ENCODE data around the gene ZMIZ1. TPM values are rescaled to one million over a fixed set of nuclear protein-coding genes. Genes with fewer than 3 reads are reported as not detected.

ZMIZ1 gene
- total and polyA plus RNA-seq, 2 experiments from 2014 or later: 9.2 to 30.9 TPM

GRCh38 chr10:79051766-79052165 lies 17.0 kb upstream of the ZMIZ1 start:
- Histone ChIP-seq H3K27me3 (ENCODE audit: insufficient read depth) (no peaks in the 10 kb centered on the region), H3K79me2 (replicated peaks; ENCODE audit: insufficient read depth) (no peaks in the 10 kb centered on the region), H2AFZ (no peak overlapping the region), H3K36me3 (ENCODE audit: insufficient read depth) (no peaks in the 10 kb centered on the region), H3K4me2 (no peak overlapping the region), H3F3A (replicated peaks; ENCODE audit: low read depth) (no peaks in the 10 kb centered on the region), H4K20me1 (replicated peaks; ENCODE audit: insufficient read depth) (no peaks in the 10 kb centered on the region), H3K9me2 (ENCODE audit: insufficient read depth) (no peaks in the 10 kb centered on the region), H3K27ac (ENCODE audit: low read depth) (no peak overlapping the region), H3K4me1 (ENCODE audit: insufficient read depth) (peaks cover 20% of the 10 kb centered on the region), H3K4me3 (no peak overlapping the region)
- TF ChIP-seq CREB1 (CRISPR knock-in tag; IDR thresholded peaks at IDR 0.05; ENCODE audit: low read depth): no peak
- TF ChIP-seq, protein P1, sequence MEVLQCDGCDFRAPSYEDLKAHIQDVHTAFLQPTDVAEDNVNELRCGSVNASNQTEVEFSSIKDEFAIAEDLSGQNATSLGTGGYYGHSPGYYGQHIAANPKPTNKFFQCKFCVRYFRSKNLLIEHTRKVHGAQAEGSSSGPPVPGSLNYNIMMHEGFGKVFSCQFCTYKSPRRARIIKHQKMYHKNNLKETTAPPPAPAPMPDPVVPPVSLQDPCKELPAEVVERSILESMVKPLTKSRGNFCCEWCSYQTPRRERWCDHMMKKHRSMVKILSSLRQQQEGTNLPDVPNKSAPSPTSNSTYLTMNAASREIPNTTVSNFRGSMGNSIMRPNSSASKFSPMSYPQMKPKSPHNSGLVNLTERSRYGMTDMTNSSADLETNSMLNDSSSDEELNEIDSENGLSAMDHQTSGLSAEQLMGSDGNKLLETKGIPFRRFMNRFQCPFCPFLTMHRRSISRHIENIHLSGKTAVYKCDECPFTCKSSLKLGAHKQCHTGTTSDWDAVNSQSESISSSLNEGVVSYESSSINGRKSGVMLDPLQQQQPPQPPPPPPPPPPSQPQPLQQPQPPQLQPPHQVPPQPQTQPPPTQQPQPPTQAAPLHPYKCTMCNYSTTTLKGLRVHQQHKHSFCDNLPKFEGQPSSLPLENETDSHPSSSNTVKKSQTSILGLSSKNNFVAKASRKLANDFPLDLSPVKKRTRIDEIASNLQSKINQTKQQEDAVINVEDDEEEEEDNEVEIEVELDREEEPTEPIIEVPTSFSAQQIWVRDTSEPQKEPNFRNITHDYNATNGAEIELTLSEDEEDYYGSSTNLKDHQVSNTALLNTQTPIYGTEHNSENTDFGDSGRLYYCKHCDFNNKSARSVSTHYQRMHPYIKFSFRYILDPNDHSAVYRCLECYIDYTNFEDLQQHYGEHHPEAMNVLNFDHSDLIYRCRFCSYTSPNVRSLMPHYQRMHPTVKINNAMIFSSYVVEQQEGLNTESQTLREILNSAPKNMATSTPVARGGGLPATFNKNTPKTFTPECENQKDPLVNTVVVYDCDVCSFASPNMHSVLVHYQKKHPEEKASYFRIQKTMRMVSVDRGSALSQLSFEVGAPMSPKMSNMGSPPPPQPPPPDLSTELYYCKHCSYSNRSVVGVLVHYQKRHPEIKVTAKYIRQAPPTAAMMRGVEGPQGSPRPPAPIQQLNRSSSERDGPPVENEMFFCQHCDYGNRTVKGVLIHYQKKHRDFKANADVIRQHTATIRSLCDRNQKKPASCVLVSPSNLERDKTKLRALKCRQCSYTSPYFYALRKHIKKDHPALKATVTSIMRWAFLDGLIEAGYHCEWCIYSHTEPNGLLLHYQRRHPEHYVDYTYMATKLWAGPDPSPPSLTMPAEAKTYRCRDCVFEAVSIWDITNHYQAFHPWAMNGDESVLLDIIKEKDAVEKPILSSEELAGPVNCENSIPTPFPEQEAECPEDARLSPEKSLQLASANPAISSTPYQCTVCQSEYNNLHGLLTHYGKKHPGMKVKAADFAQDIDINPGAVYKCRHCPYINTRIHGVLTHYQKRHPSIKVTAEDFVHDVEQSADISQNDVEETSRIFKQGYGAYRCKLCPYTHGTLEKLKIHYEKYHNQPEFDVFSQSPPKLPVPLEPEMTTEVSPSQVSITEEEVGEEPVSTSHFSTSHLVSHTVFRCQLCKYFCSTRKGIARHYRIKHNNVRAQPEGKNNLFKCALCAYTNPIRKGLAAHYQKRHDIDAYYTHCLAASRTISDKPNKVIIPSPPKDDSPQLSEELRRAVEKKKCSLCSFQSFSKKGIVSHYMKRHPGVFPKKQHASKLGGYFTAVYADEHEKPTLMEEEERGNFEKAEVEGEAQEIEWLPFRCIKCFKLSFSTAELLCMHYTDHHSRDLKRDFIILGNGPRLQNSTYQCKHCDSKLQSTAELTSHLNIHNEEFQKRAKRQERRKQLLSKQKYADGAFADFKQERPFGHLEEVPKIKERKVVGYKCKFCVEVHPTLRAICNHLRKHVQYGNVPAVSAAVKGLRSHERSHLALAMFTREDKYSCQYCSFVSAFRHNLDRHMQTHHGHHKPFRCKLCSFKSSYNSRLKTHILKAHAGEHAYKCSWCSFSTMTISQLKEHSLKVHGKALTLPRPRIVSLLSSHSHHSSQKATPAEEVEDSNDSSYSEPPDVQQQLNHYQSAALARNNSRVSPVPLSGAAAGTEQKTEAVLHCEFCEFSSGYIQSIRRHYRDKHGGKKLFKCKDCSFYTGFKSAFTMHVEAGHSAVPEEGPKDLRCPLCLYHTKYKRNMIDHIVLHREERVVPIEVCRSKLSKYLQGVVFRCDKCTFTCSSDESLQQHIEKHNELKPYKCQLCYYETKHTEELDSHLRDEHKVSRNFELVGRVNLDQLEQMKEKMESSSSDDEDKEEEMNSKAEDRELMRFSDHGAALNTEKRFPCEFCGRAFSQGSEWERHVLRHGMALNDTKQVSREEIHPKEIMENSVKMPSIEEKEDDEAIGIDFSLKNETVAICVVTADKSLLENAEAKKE (CRISPR knock-in tag; IDR thresholded peaks at IDR 0.05): no peak
- TF ChIP-seq STAT1 (IDR thresholded peaks at IDR 0.05; ENCODE audit: unreplicated experiment): no peak
- TF ChIP-seq ZNF114 (CRISPR knock-in tag; IDR thresholded peaks at IDR 0.05): no peak
- peaks cover 10% of the 10 kb centered on the region for H3K27me3 Mint-ChIP-seq (ENCODE audit: insufficient read depth, low read depth, poor library complexity)
- H3K4me3 Mint-ChIP-seq: no peak overlapping the region; the same call in 2 of the 3 replicates
- H3K36me3 Mint-ChIP-seq (ENCODE audit: low read depth): no peaks in the 10 kb centered on the region
- no peaks in the 10 kb centered on the region for H3K9me3 Mint-ChIP-seq
- no peak for ATAC-seq
- DNase-seq (ENCODE audit: low spot score): no peak
- no peak overlapping the region for H3K27ac Mint-ChIP-seq
- peaks cover 45% of the 10 kb centered on the region for H3K4me1 Mint-ChIP-seq

- no peaks in the 10 kb centered on the region for H3F3A ChIP-seq (replicated peaks; ENCODE audit: low read depth)
- H3K4me2 ChIP-seq: no peak overlapping the region
- peaks cover 16% of the 10 kb centered on the region for H3K27me3 Mint-ChIP-seq (ENCODE audit: insufficient read depth, low read depth, poor library complexity)
- no peak overlapping the region for H3K4me3 Mint-ChIP-seq
- H3K36me3 Mint-ChIP-seq (ENCODE audit: low read depth): no peaks in the 10 kb centered on the region
- H3K27me3 ChIP-seq (ENCODE audit: insufficient read depth): no peaks in the 10 kb centered on the region
- no peak overlapping the region for H3K27ac Mint-ChIP-seq
- peaks cover 24% of the 10 kb centered on the region for H3K4me1 ChIP-seq (ENCODE audit: insufficient read depth)
- peak overlapping the region; percentile 75; the same call in 1 of the 2 replicates for H2AFZ ChIP-seq
- H4K20me1 ChIP-seq (replicated peaks; ENCODE audit: insufficient read depth): no peaks in the 10 kb centered on the region
- no peak overlapping the region for H3K4me3 ChIP-seq
- no peak overlapping the region for H3K27ac ChIP-seq (ENCODE audit: low read depth)
- peak; percentile 76 for DNase-seq (ENCODE audit: low spot score)
- TF ChIP-seq, protein P2, sequence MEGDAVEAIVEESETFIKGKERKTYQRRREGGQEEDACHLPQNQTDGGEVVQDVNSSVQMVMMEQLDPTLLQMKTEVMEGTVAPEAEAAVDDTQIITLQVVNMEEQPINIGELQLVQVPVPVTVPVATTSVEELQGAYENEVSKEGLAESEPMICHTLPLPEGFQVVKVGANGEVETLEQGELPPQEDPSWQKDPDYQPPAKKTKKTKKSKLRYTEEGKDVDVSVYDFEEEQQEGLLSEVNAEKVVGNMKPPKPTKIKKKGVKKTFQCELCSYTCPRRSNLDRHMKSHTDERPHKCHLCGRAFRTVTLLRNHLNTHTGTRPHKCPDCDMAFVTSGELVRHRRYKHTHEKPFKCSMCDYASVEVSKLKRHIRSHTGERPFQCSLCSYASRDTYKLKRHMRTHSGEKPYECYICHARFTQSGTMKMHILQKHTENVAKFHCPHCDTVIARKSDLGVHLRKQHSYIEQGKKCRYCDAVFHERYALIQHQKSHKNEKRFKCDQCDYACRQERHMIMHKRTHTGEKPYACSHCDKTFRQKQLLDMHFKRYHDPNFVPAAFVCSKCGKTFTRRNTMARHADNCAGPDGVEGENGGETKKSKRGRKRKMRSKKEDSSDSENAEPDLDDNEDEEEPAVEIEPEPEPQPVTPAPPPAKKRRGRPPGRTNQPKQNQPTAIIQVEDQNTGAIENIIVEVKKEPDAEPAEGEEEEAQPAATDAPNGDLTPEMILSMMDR (conservative IDR thresholded peaks at IDR 0.05; ENCODE audit: low read depth in 2 of 2): peak; percentile 14 to 50; a peak in 3 of 4 replicates
- no peak for TF ChIP-seq EZH2phosphoT487 (IDR thresholded peaks at IDR 0.05; ENCODE audit: unreplicated experiment)
- H3K9me2 ChIP-seq (ENCODE audit: insufficient read depth): no peaks in the 10 kb centered on the region
- no peaks in the 10 kb centered on the region for H3K9me3 Mint-ChIP-seq
- H3K36me3 ChIP-seq (ENCODE audit: insufficient read depth): no peaks in the 10 kb centered on the region
- no peaks in the 10 kb centered on the region for H3K79me2 ChIP-seq (replicated peaks; ENCODE audit: insufficient read depth)
- peaks cover 52% of the 10 kb centered on the region for H3K4me1 Mint-ChIP-seq
- peak; percentile 65 for ATAC-seq
These were observed 16.3 kb upstream of the ZMIZ1 start for GRCh38 chr10:79052291-79053080.

Data from GM23338 (cell line).